ENCODE measurements around the gene ARHGAP26.

ARHGAP26 gene

GRCh38 chr5:143139585-143139984, 369.4 kb downstream of the ARHGAP26 start:
- ATAC-seq: no peak
- no peak for DNase-seq

- ATAC-seq: no peak
- DNase-seq: no peak
Observed at GRCh38 chr5:143140492-143141203, 370.5 kb downstream of the ARHGAP26 start.

GRCh38 chr5:143141652-143142051, 371.5 kb downstream of the ARHGAP26 start:
- ATAC-seq (no peak), DNase-seq (no peak)

- DNase-seq (no peak), ATAC-seq (no peak)
Observed at GRCh38 chr5:143142596-143143435, 372.6 kb downstream of the ARHGAP26 start.

- DNase-seq (no peak), ATAC-seq (no peak)
Observed at GRCh38 chr5:143143973-143144372, 373.8 kb downstream of the ARHGAP26 start.

- DNase-seq (no peak), ATAC-seq (peak; percentile 25)
Observed at GRCh38 chr5:143145243-143146160, 375.3 kb downstream of the ARHGAP26 start.

GRCh38 chr5:143146161-143146560, 376.0 kb downstream of the ARHGAP26 start:
- ATAC-seq (no peak), DNase-seq (no peak)

GRCh38 chr5:143147383-143147782, 377.2 kb downstream of the ARHGAP26 start:
- ATAC-seq: no peak
- no peak for DNase-seq

GRCh38 chr5:143147902-143148301, 377.7 kb downstream of the ARHGAP26 start:
- DNase-seq: no peak

GRCh38 chr5:143148771-143149170, 378.6 kb downstream of the ARHGAP26 start:
- no peak for DNase-seq
- ATAC-seq: peak; percentile 46

More at GRCh38 chr5:143147902-143148301, 377.7 kb downstream of the ARHGAP26 start:
- no peak for ATAC-seq

- DNase-seq: no peak
- ATAC-seq: no peak
Observed at GRCh38 chr5:143149759-143150158, 379.6 kb downstream of the ARHGAP26 start.

GRCh38 chr5:143151056-143151700, 381.0 kb downstream of the ARHGAP26 start:
- ATAC-seq (no peak), DNase-seq (no peak)

GRCh38 chr5:143152445-143152844, 382.3 kb downstream of the ARHGAP26 start:
- ATAC-seq (no peak), DNase-seq (no peak)

- ATAC-seq (no peak), DNase-seq (no peak)
Observed at GRCh38 chr5:143153332-143154119, 383.3 kb downstream of the ARHGAP26 start.

GRCh38 chr5:143154510-143155370, 384.6 kb downstream of the ARHGAP26 start:
- no peak for ATAC-seq

GRCh38 chr5:143155455-143155854, 385.3 kb downstream of the ARHGAP26 start:
- no peak for DNase-seq
- no peak for ATAC-seq

More at GRCh38 chr5:143154510-143155370, 384.6 kb downstream of the ARHGAP26 start:
- no peak for DNase-seq

GRCh38 chr5:143156086-143156485, 385.9 kb downstream of the ARHGAP26 start:
- no peak for DNase-seq
- ATAC-seq: no peak

- ATAC-seq: no peak
- no peak for DNase-seq
Observed at GRCh38 chr5:143156572-143156971, 386.4 kb downstream of the ARHGAP26 start.

GRCh38 chr5:143159031-143159430, 388.9 kb downstream of the ARHGAP26 start:
- ATAC-seq (no peak), DNase-seq (no peak)

Measured in stimulated activated naive CD8-positive, alpha-beta T cell treated with anti-CD3 and anti-CD28 coated beads, Interleukin-15, Interleukin-2, amounts not matched to agents 100 U/mL and 50 U/mL, for 24 hours (primary cell).